NCI-H510A (cell line): ENCODE results near the gene SH3BP5L.
"Not testable (repeated sequence)": the region's sequence is repeated elsewhere in the genome, so short reads cannot be mapped to it uniquely, and the experiment has no call there.

Experiments used
- DNase-seq: peaks from one replicate; lab custom pipeline; 2025; lab: John Stamatoyannopoulos, UW

Gene SH3BP5L

DNA sequence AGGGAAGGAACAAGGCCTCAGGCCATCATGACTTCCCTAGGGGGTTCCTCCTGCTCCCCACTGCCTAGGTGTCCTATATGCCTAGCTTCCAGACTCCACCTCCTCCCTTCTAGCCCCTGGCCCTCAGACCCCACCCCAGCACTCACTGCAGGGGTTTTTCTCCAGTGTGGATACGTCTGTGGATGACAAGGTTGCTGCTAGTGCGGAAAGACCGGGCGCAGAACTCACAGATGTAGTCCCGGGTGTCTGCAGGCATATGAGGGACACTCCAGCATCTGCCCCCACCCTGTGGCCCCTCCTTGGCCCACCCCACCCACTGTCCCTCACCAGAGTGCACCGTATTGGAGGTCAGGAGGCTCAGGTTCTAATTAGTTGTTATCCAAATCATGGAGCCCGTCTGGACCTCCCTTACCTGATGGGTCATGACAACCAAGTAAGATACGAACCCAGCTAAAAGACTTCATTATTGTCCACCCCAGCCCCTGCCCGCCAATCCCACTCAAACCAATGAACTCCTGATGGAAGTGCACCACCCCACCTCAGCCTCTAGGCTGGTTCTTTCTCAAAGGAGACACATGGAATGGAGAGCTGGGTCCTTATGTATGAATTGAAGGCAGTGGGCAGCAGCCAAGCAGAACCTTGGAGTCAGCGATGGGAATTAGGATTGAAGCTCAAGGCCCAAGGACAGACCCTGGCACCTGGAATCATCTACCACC lies 25.0 kb upstream of the SH3BP5L start:
- DNase-seq: no peak

DNA sequence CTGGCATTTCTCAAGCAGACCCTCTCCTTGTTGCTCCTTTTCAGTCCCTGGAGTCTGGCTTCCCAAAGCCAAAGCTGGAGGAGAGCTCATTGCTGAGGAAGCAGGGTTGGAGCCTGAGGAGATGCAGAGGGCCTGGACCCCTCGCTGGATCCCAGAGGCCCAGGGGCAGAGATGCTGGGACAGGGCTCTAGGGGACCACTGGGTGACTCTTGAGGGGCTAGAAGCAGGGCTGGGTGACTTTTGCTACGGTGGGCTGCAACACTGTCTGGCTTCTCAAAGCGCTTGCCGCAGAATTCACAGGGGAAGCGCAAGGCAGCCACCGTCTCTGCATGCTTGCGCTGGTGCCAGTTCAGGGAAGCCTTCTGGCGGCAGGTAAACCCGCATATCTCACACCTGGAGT lies 24.4 kb upstream of the SH3BP5L start:
- DNase-seq: no peak

DNA sequence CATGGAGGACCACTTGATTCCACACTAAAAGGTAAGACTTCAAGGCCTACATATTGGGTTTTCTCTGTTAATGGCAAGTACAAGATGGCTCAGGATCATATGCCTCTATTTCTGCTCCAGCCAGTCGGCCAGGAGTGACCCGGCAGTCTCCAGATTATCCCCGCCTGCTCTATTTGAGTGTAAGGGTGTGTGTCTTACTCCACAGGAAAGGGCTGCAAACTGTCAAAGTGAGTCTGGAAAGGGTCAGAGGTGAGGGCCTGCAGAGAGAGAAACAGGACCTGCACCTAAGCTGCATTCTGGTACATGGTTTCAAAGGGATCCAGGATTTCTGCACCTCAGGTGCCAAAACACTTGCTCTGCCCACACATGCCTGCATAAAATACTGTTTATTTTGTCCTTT lies 23.9 kb upstream of the SH3BP5L start:
- DNase-seq: no peak

DNA sequence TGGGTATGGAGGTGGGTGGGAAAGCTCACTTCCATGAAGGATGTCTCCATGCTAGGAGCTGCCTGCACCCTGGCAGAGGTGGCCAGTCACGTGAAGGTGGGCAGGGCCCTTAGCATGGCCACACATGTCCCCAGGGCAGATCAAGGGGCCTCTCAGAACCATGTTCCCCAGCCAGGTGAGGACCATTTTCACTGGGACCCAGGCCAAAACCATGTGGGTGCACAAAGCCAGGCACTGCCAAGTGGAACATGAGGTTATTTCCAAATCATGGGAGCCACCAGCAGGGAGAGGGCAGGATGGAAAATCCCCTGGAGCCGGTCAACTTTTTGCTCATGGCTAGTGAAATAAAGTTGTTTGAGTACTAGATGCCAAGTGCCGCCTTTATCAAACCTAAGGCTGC lies 23.4 kb upstream of the SH3BP5L start:
- no peak for DNase-seq

DNA sequence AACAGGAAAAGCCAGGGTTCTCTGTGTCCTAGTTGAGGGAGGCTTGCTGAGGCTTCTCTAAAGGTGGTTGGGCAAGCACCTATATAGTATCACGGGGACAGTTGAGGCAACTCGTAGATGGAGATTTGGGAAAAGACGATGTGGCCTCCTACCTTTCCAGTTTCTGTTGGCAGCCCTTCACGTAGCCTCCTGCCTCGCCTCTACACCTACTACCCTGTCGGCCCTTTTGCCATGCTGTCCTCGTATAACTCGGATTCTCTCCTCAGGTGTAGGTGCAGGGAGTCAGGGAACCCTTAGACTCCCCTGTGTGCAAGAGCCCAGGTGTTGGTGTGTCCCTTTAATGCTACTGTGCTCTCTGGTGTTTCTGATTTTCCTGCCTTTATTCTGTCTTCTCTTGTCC lies 22.9 kb upstream of the SH3BP5L start:
- DNase-seq: no peak

DNA sequence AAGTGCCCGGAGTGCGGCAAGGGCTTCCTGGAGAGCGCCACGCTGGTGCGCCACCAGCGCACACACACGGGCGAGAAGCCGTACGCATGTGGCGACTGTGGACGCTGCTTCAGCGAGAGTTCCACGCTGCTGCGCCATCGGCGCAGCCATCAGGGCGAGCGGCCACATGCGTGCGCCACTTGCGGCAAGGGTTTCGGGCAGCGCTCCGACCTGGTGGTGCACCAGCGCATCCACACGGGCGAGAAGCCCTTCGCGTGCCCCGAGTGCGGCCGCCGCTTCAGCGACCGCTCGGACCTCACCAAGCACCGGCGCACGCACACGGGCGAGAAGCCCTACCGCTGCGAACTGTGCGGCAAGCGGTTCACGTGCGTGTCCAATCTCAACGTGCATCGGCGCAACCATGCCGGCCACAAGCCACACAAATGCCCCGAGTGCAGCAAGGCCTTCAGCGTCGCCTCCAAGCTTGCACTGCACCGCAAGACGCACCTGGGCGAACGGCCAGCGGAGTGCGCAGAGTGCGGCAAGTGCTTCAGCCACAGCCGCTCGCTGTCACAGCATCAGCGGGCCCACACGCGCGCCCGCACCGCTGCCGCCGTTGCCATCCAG lies 22.3 kb upstream of the SH3BP5L start:
- DNase-seq: no peak

DNA sequence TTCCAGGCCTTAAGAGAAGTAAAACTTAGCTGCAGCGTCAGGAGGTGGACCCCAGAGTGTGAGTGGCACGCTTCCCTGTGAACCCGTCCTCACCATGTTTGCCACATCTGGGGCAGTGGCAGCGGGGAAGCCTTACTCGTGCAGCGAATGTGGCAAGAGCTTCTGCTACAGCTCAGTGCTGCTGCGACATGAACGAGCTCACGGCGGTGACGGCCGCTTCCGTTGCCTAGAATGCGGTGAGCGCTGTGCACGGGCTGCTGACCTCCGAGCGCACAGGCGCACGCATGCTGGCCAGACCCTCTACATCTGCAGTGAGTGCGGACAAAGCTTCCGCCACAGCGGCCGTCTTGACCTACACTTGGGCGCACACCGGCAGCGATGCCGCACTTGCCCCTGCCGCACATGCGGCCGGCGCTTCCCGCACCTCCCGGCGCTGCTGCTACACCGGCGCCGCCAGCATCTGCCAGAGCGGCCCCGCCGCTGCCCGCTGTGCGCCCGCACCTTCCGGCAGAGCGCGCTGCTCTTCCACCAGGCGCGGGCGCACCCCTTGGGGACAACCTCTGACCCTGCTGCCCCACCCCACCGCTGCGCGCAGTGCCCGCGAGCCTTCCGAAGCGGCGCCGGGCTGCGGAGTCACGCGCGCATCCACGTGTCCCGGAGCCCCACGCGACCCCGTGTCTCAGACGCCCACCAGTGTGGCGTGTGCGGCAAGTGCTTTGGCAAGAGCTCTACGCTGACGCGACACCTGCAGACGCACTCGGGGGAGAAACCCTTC lies 21.7 kb upstream of the SH3BP5L start:
- no peak for DNase-seq

DNA sequence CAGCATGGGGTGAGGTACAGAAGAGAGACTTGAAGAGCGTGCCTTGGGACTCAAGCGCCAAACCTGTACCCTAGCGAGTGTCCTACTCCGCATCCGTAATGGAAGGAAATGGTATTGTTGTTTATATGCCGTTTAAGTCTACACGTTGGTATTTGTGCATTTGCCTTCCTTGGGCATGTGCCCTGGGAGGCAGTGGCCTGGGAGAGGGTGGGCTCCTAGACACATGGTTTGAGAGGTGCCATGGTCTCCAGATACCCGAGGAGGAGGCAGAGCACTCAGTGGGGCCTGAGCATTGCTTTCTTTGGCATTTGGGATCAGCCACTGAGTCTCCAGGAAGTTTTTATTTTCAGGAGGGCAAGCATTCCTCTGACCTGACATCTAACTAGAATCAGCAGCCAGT lies 18.8 kb upstream of the SH3BP5L start:
- DNase-seq: no peak

DNA sequence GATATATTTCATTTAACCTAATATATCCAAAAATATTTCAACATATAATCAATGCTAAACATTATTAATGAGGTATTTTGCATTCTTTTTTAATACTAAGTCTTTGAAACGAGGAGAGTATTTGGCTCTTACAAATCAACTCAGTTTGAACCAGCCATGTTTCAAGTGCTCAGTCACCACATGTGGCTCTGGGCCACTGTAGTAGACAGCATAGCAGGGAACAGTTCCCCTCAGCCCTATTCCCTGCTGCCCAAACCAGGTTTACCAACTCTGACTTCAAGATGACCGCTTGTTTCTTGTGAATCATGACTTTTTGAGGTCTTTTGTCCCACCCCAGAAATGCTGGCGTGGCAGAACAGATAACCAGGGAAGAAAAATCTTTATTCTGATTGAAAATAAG lies 18.0 kb upstream of the SH3BP5L start:
- DNase-seq: no peak

DNA sequence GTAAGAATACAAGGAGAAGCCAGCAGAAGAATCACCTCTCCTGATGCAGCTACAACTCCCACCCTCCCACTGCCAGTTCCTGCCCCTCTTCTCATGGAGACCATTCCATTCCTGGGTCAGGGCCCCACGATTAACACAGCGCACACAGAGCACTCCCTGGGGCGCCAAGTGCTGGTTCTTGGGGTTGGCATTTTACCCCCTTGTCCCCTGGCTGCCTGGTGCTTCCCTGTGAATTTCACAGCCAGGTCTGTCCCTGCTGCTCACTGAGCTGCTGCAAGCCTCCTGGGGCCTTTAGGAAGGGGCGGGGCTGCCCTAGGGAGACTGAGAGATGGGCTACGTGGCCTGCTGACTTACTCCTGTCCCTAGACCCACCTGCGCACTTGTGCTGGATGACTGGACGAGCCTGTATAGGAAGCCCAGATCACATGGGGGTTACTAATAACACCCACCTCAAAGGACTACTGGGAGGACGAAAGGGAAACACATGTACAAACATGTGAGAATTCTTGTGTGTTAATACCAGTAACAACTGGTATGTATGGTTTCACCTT lies 17.1 kb upstream of the SH3BP5L start:
- DNase-seq: no peak

DNA sequence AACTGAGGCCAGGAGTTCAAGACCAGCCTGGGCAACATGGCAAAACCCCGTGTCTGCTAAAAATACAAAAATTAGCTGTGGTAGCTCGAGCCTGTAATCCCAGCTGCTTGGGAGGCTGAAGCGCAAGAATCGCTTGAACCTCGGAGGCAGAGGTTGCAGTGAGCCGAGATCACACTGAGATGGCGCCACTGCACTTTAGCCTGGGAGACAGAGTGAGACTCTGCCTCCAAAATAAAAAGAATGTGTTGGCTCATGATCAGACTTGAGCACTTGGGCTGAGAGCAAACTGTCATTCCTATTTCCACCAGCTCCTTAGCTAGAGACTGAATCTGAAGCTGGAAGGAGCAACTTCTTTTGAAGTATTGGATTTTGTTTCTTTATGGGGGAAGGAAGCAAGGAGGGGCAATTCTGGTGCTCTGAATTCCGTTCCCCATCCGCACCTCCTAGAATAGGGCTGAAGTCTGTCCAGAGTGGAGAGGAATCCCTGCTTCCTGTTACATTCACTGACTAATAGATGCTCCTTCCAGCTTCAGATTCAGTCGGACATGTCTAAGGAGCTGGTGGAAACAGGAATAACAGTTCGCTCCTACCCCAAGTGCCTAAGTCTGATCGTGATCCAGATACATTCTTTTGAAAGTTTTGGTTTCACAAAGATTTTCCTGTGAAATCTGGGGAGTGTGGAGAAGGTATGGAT lies 16.1 kb upstream of the SH3BP5L start:
- DNase-seq: no peak

DNA sequence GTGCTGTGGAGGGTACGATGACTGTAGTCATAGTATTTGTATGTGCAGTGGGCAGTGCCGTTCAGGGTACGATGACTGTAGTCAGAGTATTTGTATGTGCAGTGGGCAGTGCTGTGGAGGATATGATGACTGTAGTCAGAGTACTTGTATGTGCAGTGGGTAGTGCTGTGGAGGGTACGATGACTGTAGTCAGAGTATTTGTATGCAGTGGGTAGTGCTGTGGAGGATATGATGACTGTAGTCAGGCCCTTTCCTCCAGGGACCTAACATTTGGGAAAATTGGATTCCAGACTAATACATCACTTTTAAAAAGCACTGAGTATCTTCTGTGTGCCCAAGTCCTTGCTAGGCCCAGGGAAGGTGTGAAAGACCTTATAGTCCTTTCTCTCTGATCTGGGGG lies 15.2 kb upstream of the SH3BP5L start:
- DNase-seq: no peak

DNA sequence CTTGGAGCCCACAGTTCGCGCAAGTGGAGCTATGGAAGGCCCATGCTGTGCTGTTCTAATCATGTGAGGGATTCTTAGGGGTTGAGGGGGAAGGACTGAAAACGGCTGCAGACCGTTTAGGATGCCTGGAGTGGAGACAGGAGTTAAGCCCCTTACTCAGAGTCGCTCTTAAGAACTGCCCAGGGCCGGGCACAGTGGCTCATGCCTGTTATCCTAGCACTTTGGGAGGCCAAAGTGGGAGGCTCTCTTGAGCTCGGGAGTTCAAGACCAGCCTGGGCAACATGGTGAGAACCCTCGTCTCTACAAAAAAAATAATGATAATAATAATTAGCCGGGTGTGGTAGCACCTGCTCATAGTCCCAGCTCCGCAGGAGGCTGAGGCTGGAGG lies 13.4 kb upstream of the SH3BP5L start:
- DNase-seq: no peak

DNA sequence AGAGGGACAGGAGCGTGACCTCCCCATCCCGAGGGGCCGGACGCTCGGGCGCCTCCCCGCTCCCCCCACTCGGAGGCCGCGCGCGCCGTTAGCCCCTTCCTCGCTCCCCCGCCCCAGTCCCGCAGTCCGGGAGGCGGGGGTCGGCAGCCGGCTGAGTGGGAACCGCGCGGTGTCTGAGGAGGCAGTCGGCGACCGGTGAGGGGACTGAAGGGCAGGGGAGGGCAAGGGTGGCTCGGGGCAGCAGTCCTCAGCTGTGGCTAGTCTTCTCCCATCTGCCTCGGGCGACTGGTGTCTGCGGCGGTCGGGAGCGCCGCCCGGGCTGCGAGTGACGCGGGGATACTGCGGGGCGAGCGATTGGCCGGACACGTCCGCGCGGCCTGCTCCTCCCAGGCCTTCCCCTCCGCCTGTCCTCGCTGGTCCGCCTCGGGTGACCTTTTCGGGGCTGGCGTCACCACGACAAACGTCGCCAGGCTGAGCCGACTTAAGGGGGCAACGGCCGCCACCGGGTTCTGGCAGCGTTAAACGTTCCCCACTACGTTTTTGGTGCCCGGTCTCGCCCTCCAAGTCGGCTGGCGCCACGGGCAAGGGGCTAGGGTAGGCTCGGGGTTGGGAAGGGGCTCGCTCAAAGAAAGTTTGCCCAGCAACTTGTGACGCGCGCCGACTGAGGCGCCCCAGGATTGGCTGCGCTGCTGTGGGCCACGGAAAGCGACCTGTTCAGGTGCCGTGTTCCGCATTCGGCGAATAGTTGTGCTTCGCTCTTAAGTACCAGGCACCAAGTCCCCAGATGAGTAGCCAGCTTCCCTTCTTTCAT lies 12.8 kb upstream of the SH3BP5L start:
- DNase-seq: peak; percentile 62

DNA sequence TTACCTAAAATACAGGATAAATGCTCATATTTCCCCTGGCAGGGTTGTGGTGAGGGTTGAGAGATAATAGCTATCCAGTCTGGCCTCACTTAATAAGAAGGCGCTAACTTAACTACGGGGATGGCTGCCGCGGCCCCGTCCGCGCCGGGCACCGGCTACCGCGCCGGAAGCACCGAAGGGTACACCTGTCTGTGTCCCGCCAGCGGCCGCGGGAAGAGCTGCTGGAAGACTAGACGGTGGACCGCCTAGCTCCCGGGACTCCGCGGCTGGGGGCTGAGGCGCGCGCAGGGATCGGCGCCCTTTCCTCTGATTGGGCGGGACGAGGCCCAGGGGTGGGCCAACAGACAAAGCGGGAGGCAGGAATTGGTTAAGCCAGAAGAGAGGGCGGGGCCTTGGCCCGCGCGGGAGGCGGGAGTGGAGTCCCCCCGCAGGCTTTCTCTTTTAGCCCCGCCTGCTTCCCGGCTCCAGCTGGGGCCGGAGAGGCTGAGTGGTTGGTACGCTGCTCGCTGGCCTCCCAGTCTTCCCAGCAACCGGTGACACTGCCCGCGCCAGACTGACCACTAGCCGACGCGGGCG lies 12.2 kb upstream of the SH3BP5L start, which contains the start of gene ZNF672:
ZNF672 (plus strand) TSS at position 444 of the 576 bp plus-strand sequence. CDS start 9,051 bp downstream, outside the sequence.
- peak; percentile 91 for DNase-seq

DNA sequence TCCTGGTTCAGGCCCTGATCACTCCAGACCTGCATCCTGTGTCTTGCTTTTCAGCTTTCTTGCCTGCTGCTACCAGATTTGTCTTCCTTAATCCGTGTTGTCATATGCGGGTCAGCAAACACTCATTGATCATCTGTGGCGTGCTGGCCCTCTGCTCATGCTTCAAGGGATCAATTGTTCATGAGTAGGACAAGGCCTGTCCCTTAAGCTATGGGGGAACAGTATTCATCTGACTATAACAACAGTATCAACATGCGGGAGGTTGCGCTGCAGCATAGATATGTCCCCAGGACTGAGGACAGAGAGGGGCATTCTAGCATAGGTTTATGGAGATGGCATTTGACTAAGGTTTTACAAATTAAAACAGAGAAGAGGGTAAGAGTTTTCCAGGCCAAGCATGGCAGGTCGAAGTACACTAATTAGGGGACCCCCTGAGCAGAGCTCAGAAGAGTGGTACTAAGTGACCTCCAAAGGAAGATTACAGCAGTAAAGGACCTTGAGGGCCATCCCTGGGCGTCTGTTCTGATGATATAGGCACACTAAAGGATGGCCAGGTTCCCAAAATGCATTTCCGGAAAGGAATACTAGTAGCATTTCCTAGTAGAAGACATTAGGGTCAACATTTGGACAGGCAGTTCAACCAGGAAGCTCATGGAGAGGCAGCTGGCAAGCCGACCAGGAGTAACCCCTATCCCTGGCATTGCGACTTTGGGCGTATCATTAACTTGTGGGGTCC lies 11.5 kb upstream of the SH3BP5L start:
- no peak for DNase-seq

DNA sequence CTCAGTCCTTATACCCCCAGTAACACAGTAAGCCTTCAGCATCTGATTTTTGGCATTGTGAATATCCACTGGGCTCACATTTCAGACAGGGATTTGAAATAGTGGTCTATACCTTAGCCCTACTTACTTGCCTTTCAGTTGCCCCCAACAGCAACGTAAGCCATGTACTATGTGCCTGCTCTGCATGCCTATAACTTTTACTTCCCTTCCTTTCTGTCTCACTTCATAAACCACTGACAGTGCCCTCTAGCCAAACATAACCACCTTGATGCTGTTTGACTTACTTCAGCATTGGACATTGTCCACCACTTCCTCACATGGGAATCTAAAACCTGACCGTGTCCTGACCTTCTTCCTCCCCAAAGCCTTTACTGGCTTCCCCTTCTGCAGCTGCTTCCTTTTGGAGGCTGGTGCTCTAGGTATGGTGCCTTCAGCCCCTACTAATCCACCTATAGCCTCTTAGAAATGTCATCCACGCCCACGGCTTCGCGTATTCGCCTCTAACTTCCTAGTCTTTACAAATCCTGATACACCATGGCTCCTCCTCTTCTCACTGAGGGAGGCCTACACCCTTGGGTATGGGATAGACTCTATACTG lies 8.7 kb upstream of the SH3BP5L start:
- DNase-seq: no peak

DNA sequence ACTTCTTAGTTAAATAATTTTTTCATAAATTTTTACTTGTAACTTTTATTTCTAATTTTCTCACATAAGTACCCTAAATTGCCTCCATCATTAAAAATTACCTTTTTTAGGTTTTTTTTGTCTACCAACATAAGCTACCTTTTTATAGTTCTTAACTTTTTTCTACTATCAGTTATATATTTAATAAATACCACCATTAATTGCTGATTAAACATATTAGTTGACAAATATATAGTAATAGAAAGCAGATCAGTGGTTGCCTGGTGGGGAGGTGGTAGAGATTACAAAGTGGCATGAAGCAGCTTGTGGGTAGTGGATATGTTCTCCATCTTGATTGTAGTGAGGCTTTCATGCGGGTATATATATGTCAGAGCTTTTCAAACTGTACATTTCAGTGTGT lies 6.1 kb upstream of the SH3BP5L start:
- DNase-seq: no peak

DNA sequence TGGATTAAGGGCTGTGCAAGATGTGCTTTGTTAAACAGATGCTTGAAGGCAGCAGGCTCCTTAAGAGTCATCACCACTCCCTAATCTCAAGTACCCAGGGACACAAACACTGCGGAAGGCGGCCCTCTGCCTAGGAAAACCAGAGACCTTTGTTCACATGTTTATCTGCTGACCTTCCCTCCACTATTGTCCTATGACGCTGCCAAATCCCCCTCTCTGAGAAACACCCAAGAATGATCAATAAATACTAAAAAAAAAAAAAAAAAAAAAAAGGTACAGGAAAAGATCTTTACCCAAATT lies 5.0 kb upstream of the SH3BP5L start:
- not testable (repeated sequence) for DNase-seq

DNA sequence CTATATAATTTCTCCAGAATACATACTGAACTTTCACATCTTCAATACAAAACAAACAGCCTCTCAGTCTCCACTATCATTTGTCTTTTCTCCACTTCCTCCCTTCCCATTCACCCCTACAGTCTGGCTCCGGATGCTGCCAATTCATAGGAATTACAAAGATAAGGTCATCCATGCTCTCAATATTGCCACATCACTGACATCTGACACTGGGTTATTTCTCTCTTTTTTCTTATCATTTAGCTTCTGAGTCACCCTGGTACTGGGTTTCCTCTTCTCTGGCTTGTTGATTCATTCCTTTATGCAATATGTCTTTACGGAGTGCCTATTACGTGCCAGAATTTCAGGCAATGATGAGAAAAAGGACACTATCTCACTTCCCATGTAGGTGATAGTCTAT lies 3.1 kb upstream of the SH3BP5L start:
- DNase-seq: no peak
